ENCODE results near the gene HECW1. TPM values are rescaled to one million over a fixed set of nuclear protein-coding genes. Genes with fewer than 3 reads are reported as not detected.

The HECW1 gene
- total and polyA plus RNA-seq, 8 donors: 0.04 to 0.69 (median 0.12) TPM; not detected in 5

DNA sequence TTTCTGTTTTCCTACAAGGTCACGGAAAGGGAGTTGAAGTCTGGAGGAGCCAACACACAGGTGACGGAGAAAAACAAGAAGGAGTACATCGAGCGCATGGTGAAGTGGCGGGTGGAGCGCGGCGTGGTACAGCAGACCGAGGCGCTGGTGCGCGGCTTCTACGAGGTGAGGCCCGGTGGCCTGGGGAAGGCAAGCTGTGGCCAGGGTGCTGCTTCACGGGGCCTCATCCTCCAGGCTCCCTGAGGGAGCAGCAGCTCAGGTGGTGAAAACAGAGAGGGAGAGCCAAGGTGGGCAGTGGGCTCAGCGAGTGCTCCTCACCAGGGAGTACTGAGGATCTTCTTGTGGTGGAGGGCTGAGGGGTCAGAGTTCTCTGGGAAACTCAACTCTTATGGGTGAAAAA, 438.0 kb downstream of the HECW1 start:
- FAIRE-seq (no peak), DNase-seq (no peak), ATAC-seq (no peak)
- H3K9me3 ChIP-seq: no peaks in the 10 kb centered on the region
- 91 to 92% methylated on average over 16 of the region's 16 CpGs for WGBS, 2 donors
- H3K36me3 ChIP-seq: no peaks in the 10 kb centered on the region
- intact Hi-C loops (cut with DNase I): no loop called here
- no peak overlapping the region for H3K4me3 ChIP-seq
- no peak overlapping the region for H3K27ac ChIP-seq
- H3K4me1 ChIP-seq: no peaks in the 10 kb centered on the region
- H3K27me3 ChIP-seq: no peaks in the 10 kb centered on the region
- TF ChIP-seq CTCF (IDR thresholded peaks at IDR 0.05): no peak

DNA sequence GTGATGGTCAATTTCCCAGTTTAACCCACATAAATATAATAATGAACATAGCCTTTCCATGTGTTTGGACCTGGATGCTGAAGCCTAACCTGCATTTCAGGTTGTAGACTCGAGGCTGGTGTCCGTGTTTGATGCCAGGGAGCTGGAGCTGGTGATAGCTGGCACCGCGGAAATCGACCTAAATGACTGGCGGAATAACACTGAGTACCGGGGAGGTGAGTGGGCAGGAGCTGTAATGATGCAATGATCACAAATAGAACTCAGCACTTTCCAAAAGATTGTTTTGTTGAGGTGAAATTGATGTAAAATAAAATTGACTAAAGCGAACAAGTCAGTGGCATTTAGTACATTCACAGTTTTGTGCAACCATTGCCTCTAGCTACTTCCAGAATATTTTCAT, 439.7 kb downstream of the HECW1 start:
- Histone ChIP-seq H3K27me3 (no peaks in the 10 kb centered on the region), H3K27ac (no peak overlapping the region), H3K9me3 (no peaks in the 10 kb centered on the region), H3K4me1 (no peaks in the 10 kb centered on the region), H3K36me3 (no peaks in the 10 kb centered on the region), H3K4me3 (no peak overlapping the region)
- WGBS, 2 donors: 78 to 86% methylated on average over 8 of the region's 8 CpGs
- intact Hi-C loops (cut with DNase I): no loop called here
- no peak for TF ChIP-seq CTCF (IDR thresholded peaks at IDR 0.05)
- DNase-seq: no peak
- FAIRE-seq: no peak
- no peak for ATAC-seq

DNA sequence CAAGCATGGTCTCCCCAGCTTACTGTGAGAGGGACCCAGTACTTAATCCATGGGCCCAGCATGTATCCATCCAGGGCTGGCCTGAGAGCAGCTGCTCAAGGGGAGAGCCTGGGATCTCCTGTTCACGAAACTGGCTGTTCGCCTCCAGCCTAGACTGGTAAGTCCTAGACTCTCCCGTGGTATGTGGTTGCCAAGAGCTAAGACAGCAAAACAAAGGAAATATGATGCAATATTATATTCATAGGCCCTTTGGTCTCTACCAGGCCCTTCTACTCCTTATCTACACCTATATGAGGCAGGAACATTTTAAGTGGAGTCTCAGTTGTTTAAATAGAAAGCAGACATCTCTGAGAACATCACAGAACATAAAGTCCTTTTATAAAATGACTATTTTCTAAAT, 441.6 kb downstream of the HECW1 start:
- Histone ChIP-seq H3K9me3 (no peaks in the 10 kb centered on the region), H3K27ac (no peak overlapping the region), H3K27me3 (no peaks in the 10 kb centered on the region), H3K4me3 (no peak overlapping the region), H3K36me3 (no peaks in the 10 kb centered on the region), H3K4me1 (no peaks in the 10 kb centered on the region)
- DNase-seq: no peak
- no peak for TF ChIP-seq CTCF (IDR thresholded peaks at IDR 0.05)
- intact Hi-C loops (cut with DNase I): no loop called here
- ATAC-seq: no peak
- no peak for FAIRE-seq
- 68 to 70% methylated on average over 3 of the region's 3 CpGs for WGBS, 2 donors

- no peak for TF ChIP-seq CTCF (IDR thresholded peaks at IDR 0.05)
- intact Hi-C loops (cut with DNase I): no loop called here
- no peaks in the 10 kb centered on the region for H3K27me3 ChIP-seq
- ATAC-seq (no peak), DNase-seq (no peak), FAIRE-seq (no peak)
- H3K36me3 ChIP-seq: no peaks in the 10 kb centered on the region
- no peaks in the 10 kb centered on the region for H3K4me1 ChIP-seq
- no peak overlapping the region for H3K4me3 ChIP-seq
- 79 to 84% methylated on average over 15 of the region's 15 CpGs for WGBS, 2 donors
- H3K9me3 ChIP-seq: no peaks in the 10 kb centered on the region
- no peak overlapping the region for H3K27ac ChIP-seq
Measured at GRCh38 chr7:43554423-43554822, 442.0 kb downstream of the HECW1 start.

- ATAC-seq: no peak
- WGBS, 2 donors: 66 to 76% methylated on average over 7 of the region's 7 CpGs
Measured at GRCh38 chr7:43557831-43558495, 445.5 kb downstream of the HECW1 start.

More at GRCh38 chr7:43557831-43558495, 445.5 kb downstream of the HECW1 start:
- no peak for TF ChIP-seq CTCF (IDR thresholded peaks at IDR 0.05)
- Histone ChIP-seq H3K27me3 (no peaks in the 10 kb centered on the region), H3K36me3 (no peaks in the 10 kb centered on the region), H3K4me3 (no peak overlapping the region), H3K9me3 (no peaks in the 10 kb centered on the region), H3K4me1 (no peaks in the 10 kb centered on the region), H3K27ac (no peak overlapping the region)
- DNase-seq (no peak), FAIRE-seq (no peak)
- intact Hi-C loops (cut with DNase I): no loop called here

Data from pancreas (tissue), 10 donors.